Stimulated activated CD8-positive, alpha-beta memory T cell treated with anti-CD3 and anti-CD28 coated beads, Interleukin-4, amount 100 ng/mL, for 4 hours (primary cell): Measurements from ENCODE around the gene GJD4.

Source experiments
- DNase-seq, 2 donors: peaks; one replicate each; pipeline ENCODE4 v3.0.0-alpha.2; 2020; ENCODE audit warnings: low read depth in 2 of 2, low spot score in 1 of 2

GJD4 gene

GRCh38 chr10:35579116-35579515, 26.0 kb upstream of the GJD4 start:
- no peak for DNase-seq

GRCh38 chr10:35579726-35580422, 25.3 kb upstream of the GJD4 start:
- no peak for DNase-seq

- no peak for DNase-seq
Observed at GRCh38 chr10:35580423-35580770, 24.7 kb upstream of the GJD4 start.

- no peak for DNase-seq
Observed at GRCh38 chr10:35581655-35582054, 23.5 kb upstream of the GJD4 start.

GRCh38 chr10:35584946-35585345, 20.2 kb upstream of the GJD4 start:
- no peak for DNase-seq

- no peak for DNase-seq
Observed at GRCh38 chr10:35585356-35585755, 19.8 kb upstream of the GJD4 start.

GRCh38 chr10:35585903-35586535, 19.1 kb upstream of the GJD4 start:
- DNase-seq, result no peak

- DNase-seq, result no peak
Observed at GRCh38 chr10:35588836-35589235, 16.3 kb upstream of the GJD4 start.

GRCh38 chr10:35592441-35592840, 12.7 kb upstream of the GJD4 start:
- no peak for DNase-seq

- no peak for DNase-seq
Observed at GRCh38 chr10:35594115-35595079, 10.7 kb upstream of the GJD4 start.

GRCh38 chr10:35595106-35595505, 10.0 kb upstream of the GJD4 start:
- no peak for DNase-seq

GRCh38 chr10:35598379-35598778, 6.8 kb upstream of the GJD4 start:
- DNase-seq, result no peak

GRCh38 chr10:35600193-35600592, 4.9 kb upstream of the GJD4 start:
- no peak for DNase-seq

- DNase-seq, result no peak
Observed at GRCh38 chr10:35606430-35606829, 1.3 kb downstream of the GJD4 start.

GRCh38 chr10:35607475-35608327, 2.6 kb downstream of the GJD4 start:
- no peak for DNase-seq

- DNase-seq, result no peak
Observed at GRCh38 chr10:35608328-35608672, 3.2 kb downstream of the GJD4 start.

GRCh38 chr10:35611750-35612149, 6.6 kb downstream of the GJD4 start:
- no peak for DNase-seq

GRCh38 chr10:35612385-35613106, 7.4 kb downstream of the GJD4 start:
- DNase-seq, result no peak

GRCh38 chr10:35613107-35613440, 7.9 kb downstream of the GJD4 start:
- DNase-seq, result no peak

GRCh38 chr10:35613597-35614226, 8.6 kb downstream of the GJD4 start:
- no peak for DNase-seq
